HG03442 (cell line): Measurements from ENCODE around the gene KLK8.

Source experiments
- ATAC-seq: cut with Tn5 transposase; IDR thresholded peaks from one replicate; pipeline ENCODE4 v1.9.1; 2021; ENCODE audit warnings: mild to moderate bottlenecking, moderate library complexity; ENCODE audit not compliant: unreplicated experiment

Gene KLK8

DNA sequence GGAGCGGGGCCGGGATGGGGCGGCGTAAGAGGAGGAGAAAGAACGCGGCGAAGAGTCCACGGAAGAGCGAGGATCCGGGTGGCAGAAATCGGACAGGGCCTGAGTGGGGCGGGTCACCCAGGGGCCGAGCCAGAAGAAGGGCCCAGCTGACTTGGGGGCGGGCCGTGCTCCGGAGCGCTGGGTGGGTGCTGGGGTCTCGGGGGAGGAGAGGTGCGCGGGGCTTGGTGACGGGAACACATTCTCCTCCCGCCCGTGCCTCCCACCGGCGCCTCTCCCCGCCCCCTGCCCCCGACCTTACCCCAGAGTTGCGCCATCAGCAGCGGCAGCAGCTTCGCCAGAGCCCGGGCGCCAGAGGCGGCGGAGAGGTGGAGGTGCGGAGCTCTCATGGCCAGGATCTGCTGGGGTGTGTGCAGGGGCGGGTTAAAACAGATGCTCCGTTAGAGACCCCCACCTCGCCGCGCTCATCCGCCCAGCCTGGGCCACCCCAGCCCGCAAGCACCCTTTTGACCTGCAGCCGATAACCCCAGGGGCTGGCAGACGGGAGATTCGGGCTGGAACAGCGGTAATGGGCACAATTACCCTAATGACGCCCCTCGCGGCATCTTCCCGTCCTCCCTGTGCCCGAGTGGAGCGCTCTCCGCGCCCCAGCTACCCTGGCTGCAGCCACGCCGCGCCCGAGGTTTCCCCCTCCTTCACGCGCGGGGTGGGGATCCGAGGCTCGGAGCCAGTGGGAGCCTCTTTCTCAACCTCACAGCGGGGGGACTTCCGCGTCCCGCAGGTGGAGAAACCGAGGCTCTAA, 17.5 kb upstream of the KLK8 start:
- ATAC-seq, result no peak

DNA sequence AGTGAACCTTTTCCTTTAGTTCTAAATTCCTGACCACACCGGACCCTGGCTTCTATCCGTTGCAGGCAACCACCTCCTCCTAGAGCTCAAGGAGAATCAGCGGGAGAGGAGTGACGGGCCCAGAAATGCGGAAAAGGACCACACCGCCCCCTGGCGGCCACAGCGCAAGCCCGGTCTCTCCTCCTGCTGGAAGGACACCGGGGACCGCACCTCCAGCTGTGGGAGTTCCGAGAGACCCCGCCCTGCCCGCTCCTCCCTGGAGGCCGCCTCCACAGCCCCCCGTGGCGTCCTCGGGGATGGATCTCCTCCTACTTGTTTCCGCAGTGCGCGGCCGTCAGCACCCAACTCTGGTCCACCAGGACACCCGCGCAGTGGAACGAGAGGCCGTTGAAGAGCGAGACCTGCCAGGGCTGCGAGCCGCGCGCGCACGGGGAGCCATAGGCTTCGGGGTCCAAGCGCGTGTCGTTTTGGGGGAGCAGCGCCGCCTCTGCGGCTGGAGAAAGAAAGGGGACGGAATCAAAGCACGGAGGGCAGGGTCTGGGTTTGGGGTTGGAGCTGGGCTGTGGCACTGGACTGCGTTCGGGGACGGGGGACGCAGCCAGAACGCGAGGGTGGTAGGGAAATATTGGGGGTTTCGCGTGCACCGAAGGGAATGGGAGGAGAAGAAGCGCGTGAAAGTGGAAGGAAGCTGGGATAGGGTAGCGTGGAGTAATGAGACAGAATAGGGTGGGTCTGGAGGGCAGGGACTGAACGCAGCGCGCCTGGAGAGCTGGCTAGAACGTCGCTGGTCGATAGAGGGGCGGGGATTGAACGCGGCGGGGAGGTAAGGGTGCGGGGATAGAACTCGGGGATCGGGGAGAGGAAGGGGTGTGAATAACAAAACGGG, 15.6 kb upstream of the KLK8 start:
- ATAC-seq, result no peak

- ATAC-seq, result no peak
Measured at GRCh38 chr19:51015691-51016267, 14.4 kb upstream of the KLK8 start.

- ATAC-seq, result no peak
Measured at GRCh38 chr19:51014242-51014641, 12.8 kb upstream of the KLK8 start.

GRCh38 chr19:51012661-51013190, 11.3 kb upstream of the KLK8 start:
- ATAC-seq, result no peak

DNA sequence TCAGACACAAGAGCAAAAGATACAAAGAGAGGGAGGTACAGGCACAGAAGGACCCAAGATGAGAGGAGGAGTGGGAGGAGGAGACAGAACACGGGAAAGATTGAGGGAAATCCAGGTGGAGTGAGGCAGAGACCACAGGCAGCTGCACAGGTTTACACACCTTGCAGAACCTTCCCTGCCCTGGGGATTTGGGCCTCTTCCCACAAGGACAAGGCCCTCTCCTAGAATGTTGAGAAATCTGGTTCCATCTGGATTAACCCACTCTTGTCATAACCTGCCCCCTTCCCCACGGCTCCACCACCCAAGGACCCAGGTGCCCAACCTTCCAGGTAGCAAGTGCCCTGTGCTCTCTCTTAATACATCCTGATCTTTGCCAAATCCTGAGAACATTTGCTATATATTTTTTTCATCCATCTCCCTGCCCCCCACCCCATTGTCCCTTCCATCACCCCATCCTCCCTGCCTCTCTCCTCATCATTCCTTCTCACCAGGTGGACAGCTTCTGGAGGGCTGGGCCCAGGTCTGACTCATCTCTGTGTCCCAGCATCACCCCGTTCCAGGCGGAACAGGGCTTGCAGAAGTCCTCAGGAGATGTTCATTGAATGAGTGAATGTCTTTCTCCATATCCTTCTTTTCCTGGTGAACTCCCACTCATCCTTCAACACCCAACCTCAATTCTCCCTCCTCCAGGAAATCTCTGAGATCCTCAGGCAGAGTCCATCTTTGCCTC, 8.8 kb upstream of the KLK8 start:
- ATAC-seq, result no peak

DNA sequence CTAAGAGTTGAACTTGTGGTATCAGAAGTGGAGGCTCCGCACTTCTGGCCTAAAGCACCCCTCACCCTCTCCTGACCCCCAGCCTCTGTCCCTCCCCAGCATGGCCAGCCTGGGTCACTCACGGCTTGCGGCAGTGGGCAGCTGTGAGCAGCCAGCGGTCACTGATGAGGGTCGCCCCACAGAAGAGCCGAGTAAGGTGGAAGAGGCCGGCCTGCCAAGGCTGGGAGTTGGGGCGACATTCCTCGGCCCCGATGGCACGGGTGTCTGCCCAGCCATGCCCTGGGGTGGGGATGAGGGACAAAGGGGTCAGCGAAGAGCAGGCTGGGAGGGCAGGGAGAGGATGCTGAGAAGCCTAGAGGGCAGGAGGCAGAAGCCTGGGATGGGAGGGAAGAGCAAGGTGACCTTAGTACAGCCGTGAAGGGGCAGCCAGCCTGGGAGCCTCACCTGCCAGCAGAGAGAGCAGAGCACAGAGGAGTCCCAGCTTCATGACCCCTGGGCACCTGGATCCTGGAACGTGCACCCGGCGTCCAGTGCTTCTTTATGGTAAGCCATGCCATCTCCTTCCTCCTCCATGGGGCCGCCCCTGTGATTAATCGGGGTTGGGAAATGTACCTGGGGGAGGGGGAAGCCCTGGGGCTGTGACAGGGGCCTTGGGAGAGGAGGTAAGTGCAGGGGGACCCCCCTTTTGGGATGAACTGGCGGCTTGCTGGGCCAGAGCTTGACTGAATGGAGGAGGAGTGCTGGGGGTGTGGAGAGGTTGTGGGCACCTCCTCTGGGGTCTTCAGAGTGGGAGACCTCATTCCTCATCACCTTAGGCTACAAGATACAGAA, 7.9 kb upstream of the KLK8 start:
- ATAC-seq, result no peak

DNA sequence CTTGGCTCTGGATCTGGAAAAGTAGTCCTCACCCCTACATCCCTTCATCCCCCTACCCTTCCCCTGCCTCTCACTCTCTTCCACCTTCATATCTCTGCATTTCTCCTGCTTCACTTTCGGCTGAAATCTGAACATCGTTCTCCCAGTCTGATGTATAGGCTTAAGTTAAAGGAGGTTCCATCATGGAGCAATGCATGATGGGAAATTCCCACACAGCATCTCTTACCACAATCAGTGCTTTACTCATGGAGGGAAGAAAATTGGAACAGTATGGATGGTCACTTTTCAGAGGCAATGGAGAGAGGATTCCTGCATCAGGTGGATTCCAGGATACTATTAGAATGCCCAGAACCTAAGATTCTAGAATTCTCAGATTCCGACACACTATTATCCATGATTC, 6.1 kb upstream of the KLK8 start:
- ATAC-seq, result no peak

DNA sequence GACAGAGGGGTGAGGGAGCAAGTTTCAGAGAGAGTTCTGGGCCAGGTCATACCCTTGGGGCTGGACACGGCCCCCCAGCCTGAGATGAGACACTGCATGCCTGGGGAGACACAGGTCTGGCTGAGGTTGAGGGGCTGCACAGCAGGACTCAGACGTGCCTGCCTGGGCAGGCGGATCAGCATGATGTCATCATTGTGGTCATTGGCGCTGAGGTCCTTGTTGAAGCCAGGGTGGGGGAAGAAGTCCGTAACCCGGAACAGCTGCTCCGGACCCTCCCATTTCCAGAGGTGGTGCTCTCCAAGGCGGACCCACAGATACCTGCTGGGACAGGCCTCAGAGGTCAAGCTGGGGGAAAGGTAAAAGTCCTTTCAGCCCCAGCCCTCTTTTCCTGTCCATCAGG, 5.0 kb upstream of the KLK8 start:
- no peak for ATAC-seq

DNA sequence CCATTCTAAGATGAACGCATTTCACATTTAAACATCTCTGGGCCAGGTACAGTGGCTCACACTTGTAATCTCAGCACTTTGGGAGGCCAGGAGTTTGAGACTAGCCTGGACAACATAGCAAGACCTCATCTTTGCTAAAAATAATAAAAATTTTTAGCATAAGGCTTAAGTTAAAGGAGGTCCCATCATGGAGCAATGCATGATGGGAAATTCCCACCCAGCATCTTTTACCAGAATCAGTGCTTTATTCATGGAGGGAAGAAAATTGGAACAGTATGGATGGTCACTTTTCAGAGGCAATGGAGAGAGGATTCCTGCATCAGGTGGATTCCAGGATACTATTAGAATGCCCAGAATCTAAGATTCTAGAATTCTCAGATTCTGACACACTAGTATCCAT, 3.8 kb upstream of the KLK8 start:
- ATAC-seq, result no peak

DNA sequence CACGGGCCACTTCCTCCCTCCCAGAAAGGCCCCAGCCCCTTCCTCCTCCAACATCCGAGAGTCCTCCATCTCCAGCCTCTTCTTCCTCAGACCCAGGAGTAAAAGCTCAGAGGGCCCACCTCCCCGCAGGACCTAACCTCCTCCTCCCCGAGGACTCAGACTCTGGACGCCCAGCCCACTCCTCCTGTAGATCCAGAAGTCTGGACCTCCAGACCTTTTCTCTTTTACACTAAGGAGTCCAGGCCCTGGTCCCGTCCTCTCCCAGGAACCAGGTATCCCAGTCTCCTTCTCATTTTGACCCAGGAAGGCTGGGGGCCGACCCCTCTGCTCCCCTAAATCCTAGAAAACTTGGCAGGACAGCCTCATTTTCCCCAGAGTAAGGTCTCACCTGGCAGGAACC, 1.9 kb upstream of the KLK8 start:
- ATAC-seq, result no peak

DNA sequence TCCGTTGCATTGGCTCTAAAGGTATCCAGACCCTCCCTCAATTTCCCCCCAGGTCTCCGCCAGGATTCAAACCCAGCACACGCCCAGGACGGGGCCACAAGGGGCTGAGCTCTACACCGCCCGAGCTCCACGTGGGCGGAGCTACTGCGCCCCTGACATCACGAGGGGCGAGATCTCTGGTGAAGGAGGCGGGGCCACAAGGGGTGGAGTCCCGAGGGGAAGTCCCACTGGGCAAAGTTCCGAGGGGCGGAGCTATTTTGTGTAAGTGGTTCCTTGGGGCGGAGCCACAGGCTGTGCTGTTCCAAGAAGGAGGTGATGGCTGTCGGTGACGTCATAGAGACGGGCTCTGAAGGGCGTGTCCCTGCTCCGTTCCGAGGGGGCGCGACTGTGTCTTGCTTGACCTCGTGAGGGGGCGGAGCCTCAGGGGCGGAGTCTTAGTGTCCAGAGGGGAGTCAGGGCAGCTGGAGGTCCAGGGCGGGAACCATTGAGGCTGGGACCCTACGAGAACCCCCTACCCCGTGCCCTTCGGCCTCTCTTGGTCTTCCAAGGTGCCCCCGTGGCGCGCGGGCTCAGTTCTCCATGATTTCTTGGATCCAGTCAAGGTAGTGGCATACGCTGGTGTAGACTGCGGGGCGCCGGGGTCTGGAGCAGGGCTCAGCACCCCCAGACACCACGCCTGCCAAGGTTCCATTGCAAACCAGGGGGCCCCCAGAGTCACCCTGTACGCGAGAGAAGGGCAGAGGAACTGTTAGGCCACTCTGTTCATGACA, 1.3 kb upstream of the KLK8 start:
- ATAC-seq, result no peak

- ATAC-seq, result no peak
Measured at GRCh38 chr19:51002089-51002532, 707 bp upstream of the KLK8 start.

DNA sequence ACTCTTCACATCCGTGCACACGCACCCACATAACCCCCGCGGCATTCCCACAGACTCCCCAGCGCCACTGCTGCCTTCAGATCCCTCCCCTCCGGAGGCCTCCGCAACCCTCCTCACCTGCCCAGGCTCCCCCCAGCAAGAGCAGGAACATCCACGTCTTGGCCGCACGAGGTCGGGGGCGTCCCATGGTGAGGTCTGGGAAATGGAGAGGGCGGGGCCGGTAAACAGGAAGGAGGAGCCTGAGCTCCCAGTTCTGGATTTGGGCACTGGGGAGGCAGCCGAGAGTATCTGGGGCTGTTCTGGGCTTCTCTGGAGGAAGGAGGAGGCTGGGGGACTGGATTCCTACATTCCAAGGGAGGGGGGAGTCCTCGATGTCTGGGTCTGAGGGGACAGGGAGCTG, 423 bp downstream of the KLK8 start:
- no peak for ATAC-seq

- ATAC-seq, result no peak
Measured at GRCh38 chr19:51000426-51000825, 978 bp downstream of the KLK8 start.

- ATAC-seq, result no peak
Measured at GRCh38 chr19:50998686-50999085, 2.7 kb downstream of the KLK8 start.

DNA sequence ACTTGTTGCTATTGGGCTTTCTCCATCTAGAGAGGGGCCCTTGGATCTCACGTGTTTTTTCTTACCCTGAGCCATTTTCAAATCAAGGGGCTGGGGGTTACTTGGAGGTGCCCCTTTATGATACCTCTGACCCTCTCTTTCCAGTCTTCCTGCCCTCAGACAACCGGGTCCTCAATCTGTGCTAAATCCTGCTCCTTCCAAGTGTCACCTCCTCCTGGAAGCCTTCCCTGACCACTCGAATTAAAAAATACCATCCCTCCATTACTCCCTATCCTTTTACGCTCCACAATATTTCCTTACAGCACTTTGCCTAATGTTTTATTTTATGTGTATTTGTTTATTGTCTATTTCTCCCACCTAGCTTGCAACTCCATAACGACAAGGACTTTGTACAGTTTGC, 3.3 kb downstream of the KLK8 start:
- ATAC-seq, result no peak

- ATAC-seq, result no peak
Measured at GRCh38 chr19:50994129-50994528, 7.3 kb downstream of the KLK8 start.

DNA sequence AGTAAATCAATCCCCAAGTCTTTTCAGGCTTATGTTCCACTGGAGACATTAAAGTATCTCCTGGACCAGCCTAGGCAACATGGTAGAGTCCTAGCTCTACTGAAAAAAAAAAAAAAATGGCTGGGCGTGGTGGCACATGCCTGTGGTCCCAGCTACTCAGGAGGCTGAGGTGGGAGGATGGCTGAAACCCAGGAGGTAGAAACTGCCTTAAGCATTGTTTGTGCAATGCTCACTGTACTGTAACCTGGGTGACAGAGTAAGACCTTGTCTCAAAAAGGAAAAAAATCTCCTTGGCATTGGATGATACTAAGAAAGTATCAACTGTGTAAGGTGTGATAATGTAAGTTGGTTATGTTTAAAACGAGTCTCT, 8.8 kb downstream of the KLK8 start:
- ATAC-seq, result no peak
